ENCODE measurements around the gene AKT1S1.

Gene AKT1S1

DNA sequence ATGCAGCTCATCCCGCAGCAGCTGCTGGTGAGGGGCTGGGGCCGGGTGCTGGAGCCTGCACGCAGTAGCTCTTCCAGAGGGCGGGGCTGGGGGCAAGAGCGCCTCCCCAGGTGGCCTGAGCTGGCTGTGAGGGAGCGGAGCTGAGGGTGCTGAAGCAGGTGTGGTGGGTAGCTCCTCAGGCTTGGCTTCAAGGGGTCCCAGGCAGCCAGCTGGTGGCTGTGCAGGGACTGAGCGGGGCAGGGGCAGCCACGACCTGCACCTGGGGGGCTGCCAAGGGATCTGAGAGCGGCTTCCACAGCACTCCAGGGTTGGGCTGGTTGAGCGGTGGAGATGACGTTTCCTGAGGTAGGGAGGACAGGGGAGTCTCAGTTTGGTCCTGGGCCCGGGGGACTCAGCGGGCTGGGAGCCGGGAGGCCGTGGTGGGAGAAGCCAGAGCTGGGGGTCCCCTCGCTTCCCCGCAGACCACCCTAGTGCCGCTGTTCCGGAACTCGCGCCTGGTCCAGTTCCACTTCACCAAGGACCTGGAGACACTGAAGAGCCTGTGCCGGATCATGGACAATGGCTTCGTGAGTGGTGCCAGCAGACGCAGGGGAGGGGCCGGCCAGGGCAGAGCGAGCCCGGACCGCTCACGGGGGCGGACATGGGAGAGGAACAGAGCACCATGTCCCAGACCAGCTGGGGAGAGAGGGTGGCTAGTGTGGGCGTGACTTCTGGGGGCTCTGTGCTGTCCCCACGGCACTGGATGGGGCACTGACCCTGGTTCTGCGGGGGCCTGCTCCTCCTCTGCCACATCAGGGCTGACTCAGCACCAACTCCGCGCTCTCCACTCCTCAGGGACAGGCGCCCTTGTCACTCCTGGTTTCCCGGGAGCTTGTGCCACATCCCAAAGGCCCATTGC is 18.8 kb downstream of the AKT1S1 start:
- no peak for DNase-seq (ENCODE audit: low read depth, low spot score)
- Histone ChIP-seq H3K9ac (ENCODE audit: insufficient read length, low read depth) (no peak overlapping the region), H3K27me3 (ENCODE audit: insufficient read depth, insufficient read length) (no peaks in the 10 kb centered on the region), H3K4me1 (ENCODE audit: insufficient read depth, insufficient read length) (peaks cover 22% of the 10 kb centered on the region), H3K9me3 (ENCODE audit: insufficient read depth, low read length) (no peaks in the 10 kb centered on the region), H3K36me3 (ENCODE audit: insufficient read depth, insufficient read length, low read length) (peaks cover 88% of the 10 kb centered on the region), H3K4me3 (ENCODE audit: insufficient read length, low read depth) (no peak overlapping the region)
- TF ChIP-seq SUZ12 (IDR thresholded peaks at IDR 0.05; ENCODE audit: extremely low read depth, insufficient read depth, insufficient read length) (no peak), ZNF274 (IDR thresholded peaks at IDR 0.05; ENCODE audit: low read depth, low read length) (no peak), YY1 (IDR thresholded peaks at IDR 0.05; ENCODE audit: insufficient read depth, insufficient read length) (no peak)

DNA sequence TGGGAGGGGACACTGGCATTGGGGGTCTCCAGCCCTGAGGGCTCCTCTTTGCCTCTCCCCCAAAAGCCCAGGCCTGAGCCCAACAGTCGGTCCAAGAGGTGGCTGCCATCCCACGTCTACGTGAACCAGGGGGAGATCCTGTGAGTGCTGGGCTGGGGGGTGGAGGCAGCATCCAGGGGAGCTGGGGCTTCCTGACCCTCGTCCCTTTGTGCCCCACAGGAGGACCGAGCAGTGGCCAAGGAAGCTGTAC is 19.4 kb downstream of the AKT1S1 start:
- no peak for DNase-seq (ENCODE audit: low read depth, low spot score)
- Histone ChIP-seq H3K9ac (ENCODE audit: insufficient read length, low read depth) (no peak overlapping the region), H3K36me3 (ENCODE audit: insufficient read depth, insufficient read length, low read length) (peaks cover 86% of the 10 kb centered on the region), H3K9me3 (ENCODE audit: insufficient read depth, low read length) (no peaks in the 10 kb centered on the region), H3K4me3 (ENCODE audit: insufficient read length, low read depth) (no peak overlapping the region), H3K4me1 (ENCODE audit: insufficient read depth, insufficient read length) (peaks cover 22% of the 10 kb centered on the region), H3K27me3 (ENCODE audit: insufficient read depth, insufficient read length) (no peaks in the 10 kb centered on the region)
- TF ChIP-seq ZNF274 (IDR thresholded peaks at IDR 0.05; ENCODE audit: low read depth, low read length), result no peak
- TF ChIP-seq YY1 (IDR thresholded peaks at IDR 0.05; ENCODE audit: insufficient read depth, insufficient read length), result no peak
- TF ChIP-seq SUZ12 (IDR thresholded peaks at IDR 0.05; ENCODE audit: extremely low read depth, insufficient read depth, insufficient read length), result no peak

DNA sequence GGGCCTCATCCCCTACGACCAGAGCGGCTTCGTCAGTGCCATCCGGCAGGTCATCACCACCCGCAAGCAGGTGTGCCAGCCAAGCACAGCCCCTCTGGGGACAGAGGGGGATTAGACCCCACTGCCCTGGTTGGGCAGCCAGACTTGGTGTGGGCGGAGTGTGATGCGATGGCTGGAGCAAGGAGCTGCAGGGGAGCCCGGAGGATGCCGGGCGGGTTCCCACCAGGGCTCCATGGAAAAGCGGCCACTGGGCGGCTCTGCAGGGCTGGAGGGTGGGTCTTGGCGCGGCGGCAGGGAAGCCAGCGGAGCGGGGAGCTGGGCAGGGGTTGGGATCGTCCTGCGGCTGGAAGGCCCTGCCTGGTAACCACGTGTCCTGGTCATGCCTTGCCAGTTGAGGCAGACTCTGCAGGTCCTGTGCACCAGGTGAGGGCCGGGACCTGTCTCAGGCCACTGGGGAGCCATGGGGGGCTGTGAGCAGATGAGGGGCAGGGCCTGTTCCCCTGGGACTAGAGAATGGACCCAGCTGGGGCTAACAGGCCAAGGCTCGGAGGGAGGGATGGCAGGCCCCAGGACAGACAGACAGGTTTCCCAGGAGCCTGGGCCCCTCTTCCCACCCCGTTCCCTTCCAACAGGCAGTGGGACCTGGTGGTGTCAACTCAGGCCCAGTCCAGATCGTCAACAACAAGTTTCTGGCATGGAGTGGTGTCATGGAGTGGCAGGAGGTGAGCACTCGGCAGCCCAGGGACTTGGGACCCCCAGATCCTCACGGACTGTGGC is 19.9 kb downstream of the AKT1S1 start:
- Histone ChIP-seq H3K27me3 (ENCODE audit: insufficient read depth, insufficient read length) (no peaks in the 10 kb centered on the region), H3K4me3 (ENCODE audit: insufficient read length, low read depth) (no peak overlapping the region), H3K4me1 (ENCODE audit: insufficient read depth, insufficient read length) (peaks cover 25% of the 10 kb centered on the region), H3K36me3 (ENCODE audit: insufficient read depth, insufficient read length, low read length) (peaks cover 86% of the 10 kb centered on the region), H3K9me3 (ENCODE audit: insufficient read depth, low read length) (no peaks in the 10 kb centered on the region), H3K9ac (ENCODE audit: insufficient read length, low read depth) (no peak overlapping the region)
- no peak for DNase-seq (ENCODE audit: low read depth, low spot score)
- TF ChIP-seq YY1 (IDR thresholded peaks at IDR 0.05; ENCODE audit: insufficient read depth, insufficient read length) (no peak), SUZ12 (IDR thresholded peaks at IDR 0.05; ENCODE audit: extremely low read depth, insufficient read depth, insufficient read length) (no peak), ZNF274 (IDR thresholded peaks at IDR 0.05; ENCODE audit: low read depth, low read length) (no peak)

DNA sequence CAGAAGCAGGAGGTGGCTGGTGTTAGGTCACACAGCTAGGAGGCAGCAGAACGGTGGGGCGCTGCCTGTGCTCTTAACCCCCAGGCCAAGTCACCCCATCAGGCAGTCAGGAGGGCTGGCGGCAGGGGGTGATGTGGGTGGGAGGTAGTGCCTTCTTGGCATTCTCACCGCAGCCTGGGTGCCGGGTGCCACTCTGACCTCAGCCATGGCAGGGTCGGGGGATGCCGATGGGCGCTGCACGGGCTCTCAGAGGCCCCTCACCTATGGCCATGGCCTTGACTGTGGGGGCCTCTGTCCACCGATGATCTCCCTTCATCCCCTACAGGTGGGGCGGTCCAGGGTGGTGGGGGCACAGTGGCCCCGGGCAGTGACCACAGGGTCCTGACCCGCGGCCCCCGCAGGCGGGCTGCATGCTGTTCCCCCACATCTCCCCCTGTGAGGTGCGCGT is 20.6 kb downstream of the AKT1S1 start:
- Histone ChIP-seq H3K36me3 (ENCODE audit: insufficient read depth, insufficient read length, low read length) (peaks cover 83% of the 10 kb centered on the region), H3K9me3 (ENCODE audit: insufficient read depth, low read length) (no peaks in the 10 kb centered on the region), H3K4me1 (ENCODE audit: insufficient read depth, insufficient read length) (peaks cover 24% of the 10 kb centered on the region), H3K9ac (ENCODE audit: insufficient read length, low read depth) (no peak overlapping the region), H3K27me3 (ENCODE audit: insufficient read depth, insufficient read length) (no peaks in the 10 kb centered on the region), H3K4me3 (ENCODE audit: insufficient read length, low read depth) (no peak overlapping the region)
- no peak for DNase-seq (ENCODE audit: low read depth, low spot score)
- TF ChIP-seq YY1 (IDR thresholded peaks at IDR 0.05; ENCODE audit: insufficient read depth, insufficient read length) (no peak), SUZ12 (IDR thresholded peaks at IDR 0.05; ENCODE audit: extremely low read depth, insufficient read depth, insufficient read length) (no peak), ZNF274 (IDR thresholded peaks at IDR 0.05; ENCODE audit: low read depth, low read length) (no peak)

DNA sequence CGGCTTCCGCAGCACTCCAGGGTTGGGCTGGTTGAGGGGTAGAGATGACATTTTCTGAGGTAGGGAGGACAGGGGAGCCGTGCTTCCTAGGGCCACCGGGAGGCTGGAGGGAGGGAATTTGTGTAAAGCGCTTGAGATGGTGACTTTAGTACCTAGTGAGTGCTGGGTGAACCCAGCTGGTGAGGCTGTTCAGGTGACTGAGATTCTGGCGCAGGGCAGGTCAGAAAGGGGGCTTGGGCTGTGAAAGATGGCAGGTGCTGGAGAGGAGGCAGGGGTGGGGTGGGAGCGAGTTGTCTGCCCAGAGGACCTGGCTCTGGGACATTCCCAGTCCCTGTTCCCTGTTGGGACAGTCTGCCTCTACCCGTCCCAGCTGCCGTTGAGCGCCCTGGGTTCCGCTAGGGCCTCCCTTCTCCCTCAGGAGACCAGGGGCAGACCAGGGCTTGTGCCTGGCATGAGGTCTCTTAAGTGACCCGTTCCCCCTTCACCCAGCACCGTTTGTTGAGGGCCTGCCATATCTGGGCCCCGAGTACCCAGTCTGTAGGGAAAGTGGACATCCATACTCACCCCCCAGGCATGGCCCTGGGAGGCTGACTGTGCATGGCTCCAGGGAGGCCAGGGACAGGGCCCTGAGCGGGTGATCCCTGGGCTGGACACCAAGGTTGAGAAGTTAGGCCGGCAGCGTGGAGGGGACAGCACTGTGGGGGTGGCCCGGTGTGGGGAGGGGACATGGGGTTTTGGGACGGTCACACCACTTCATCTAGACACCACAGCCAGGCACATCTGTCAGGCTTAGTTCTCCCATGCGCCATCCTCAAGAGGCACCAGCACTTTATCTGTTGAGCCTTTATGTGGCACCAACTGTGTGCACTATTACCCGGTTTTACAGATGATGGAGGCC is 21.2 kb downstream of the AKT1S1 start:
- Histone ChIP-seq H3K9me3 (ENCODE audit: insufficient read depth, low read length) (no peaks in the 10 kb centered on the region), H3K4me3 (ENCODE audit: insufficient read length, low read depth) (no peak overlapping the region), H3K27me3 (ENCODE audit: insufficient read depth, insufficient read length) (no peaks in the 10 kb centered on the region), H3K36me3 (ENCODE audit: insufficient read depth, insufficient read length, low read length) (peaks cover 78% of the 10 kb centered on the region), H3K9ac (ENCODE audit: insufficient read length, low read depth) (no peak overlapping the region), H3K4me1 (ENCODE audit: insufficient read depth, insufficient read length) (peaks cover 23% of the 10 kb centered on the region)
- TF ChIP-seq ZNF274 (IDR thresholded peaks at IDR 0.05; ENCODE audit: low read depth, low read length), result no peak
- no peak for TF ChIP-seq YY1 (IDR thresholded peaks at IDR 0.05; ENCODE audit: insufficient read depth, insufficient read length)
- TF ChIP-seq SUZ12 (IDR thresholded peaks at IDR 0.05; ENCODE audit: extremely low read depth, insufficient read depth, insufficient read length), result no peak
- no peak for DNase-seq (ENCODE audit: low read depth, low spot score)

DNA sequence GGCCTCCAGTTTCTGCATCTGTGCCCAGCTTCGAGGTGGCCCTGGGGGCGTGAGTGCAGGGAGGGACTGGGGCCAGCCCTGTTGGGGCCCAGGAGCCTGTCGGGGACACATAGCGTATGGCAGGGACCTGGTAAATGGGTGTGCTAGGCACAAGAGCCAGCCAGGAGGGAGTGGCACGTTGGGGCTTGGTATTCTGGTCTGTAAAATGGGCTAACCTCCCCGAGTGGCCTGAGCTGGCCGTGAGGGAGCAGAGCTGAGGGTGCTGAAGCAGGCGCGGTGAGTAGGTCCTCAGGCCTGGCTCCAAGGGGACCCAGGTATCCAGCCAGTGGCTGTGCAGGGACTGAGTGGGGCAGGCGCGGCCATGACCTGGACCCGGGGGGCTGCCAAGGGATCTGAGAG is 21.9 kb downstream of the AKT1S1 start:
- Histone ChIP-seq H3K36me3 (ENCODE audit: insufficient read depth, insufficient read length, low read length) (peaks cover 72% of the 10 kb centered on the region), H3K4me3 (ENCODE audit: insufficient read length, low read depth) (no peak overlapping the region), H3K4me1 (ENCODE audit: insufficient read depth, insufficient read length) (peaks cover 19% of the 10 kb centered on the region), H3K9me3 (ENCODE audit: insufficient read depth, low read length) (no peaks in the 10 kb centered on the region), H3K27me3 (ENCODE audit: insufficient read depth, insufficient read length) (no peaks in the 10 kb centered on the region), H3K9ac (ENCODE audit: insufficient read length, low read depth) (no peak overlapping the region)
- no peak for DNase-seq (ENCODE audit: low read depth, low spot score)
- TF ChIP-seq ZNF274 (IDR thresholded peaks at IDR 0.05; ENCODE audit: low read depth, low read length) (no peak), YY1 (IDR thresholded peaks at IDR 0.05; ENCODE audit: insufficient read depth, insufficient read length) (no peak)
